HL-60 (cell line): ENCODE results near the gene PPP6R2.
A peak's percentile ranks its signal among the peaks of the same experiment; 100 is the strongest.

Experiments
- DNase-seq, 2 experiments: peaks; one replicate each; pipeline ENCODE4 v3.0.0-alpha.2; 2010 to 2020; ENCODE audit warnings: low read depth in 1 of 2, low spot score in 1 of 2
- H3K27ac ChIP-seq: fragments of 250-450 bp; sonication (Bioruptor Pico); replicated peaks from 2 replicates; pipeline ENCODE4 v1.5.1; 2020; ENCODE audit warnings: mild to moderate bottlenecking, moderate library complexity
- H3K27me3 ChIP-seq: fragments of 250-450 bp; sonication (Bioruptor Pico); 2 replicates; pipeline ENCODE4 v1.5.1; 2021; ENCODE audit warnings: mild to moderate bottlenecking, moderate library complexity; ENCODE audit not compliant: insufficient read depth, poor library complexity, severe bottlenecking
- H3K4me3 ChIP-seq: replicated peaks from 2 replicates; pipeline ENCODE4 v1.5.1; 2011; ENCODE audit warnings: mild to moderate bottlenecking, control low read depth, low read length; ENCODE audit not compliant: insufficient read depth
- CTCF ChIP-seq: IDR thresholded peaks from one replicate; pipeline ENCODE4 v1.5.1; 2011; ENCODE audit warnings: low read length, control low read depth, inconsistent platforms; ENCODE audit not compliant: insufficient read depth
- GABPA ChIP-seq: IDR thresholded peaks from 2 replicates; pipeline ENCODE4 v1.6.1; 2012; ENCODE audit warnings: low read depth
- POLR2AphosphoS5 ChIP-seq: IDR thresholded peaks from 2 replicates; pipeline ENCODE4 v1.6.1; 2012; ENCODE audit warnings: low read depth
- REST ChIP-seq: IDR thresholded peaks from 2 replicates; pipeline ENCODE4 v1.6.1; 2012; ENCODE audit warnings: low read depth; ENCODE audit not compliant: insufficient replicate concordance
- SPI1 ChIP-seq: IDR thresholded peaks from 2 replicates; pipeline ENCODE4 v1.6.1; 2012; ENCODE audit warnings: low read depth, mild to moderate bottlenecking, borderline replicate concordance

Gene PPP6R2

DNA sequence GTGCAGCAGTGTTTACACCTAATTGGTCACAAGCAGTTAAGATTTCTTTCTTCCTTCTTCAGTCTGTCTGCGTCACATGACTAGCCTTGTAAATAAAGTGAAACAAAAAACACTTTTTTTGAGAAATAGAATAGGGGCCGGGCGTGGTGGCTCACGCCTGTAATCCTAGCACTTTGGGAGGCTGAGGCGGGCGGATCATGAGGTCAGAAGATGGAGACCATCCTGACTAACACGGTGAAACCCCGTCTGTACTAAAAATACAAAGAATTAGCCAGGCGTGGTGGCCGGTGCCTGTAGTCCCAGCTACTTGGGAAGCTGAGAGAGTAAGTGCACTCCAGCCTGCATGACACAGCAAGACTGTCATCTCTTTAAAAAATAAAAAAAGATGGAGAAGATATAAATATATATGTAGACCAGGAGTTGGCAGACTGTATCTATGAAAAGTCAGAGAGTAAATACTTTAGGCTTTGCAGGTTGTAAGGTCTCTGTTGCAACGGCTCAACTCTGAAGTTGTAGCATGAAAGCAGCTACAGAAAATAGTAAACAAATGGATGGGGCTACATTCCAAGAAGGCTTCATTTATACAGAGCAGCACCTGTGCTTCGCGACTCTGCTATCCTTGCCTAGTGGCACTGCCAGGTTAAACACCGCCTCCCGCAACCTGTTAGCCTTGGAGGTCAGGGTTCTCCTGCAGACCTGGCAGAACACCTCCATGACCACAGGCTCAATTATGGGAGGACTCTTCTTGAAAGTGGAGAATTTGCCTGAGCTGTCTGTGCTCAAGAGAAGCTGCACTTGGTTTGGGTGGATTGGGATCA lies 55.9 kb downstream of the PPP6R2 start:
- no peak for DNase-seq
- Histone ChIP-seq H3K27me3 (no peaks in the 10 kb centered on the region), H3K27ac (peak overlapping the region; percentile 47), H3K4me3 (no peak overlapping the region)
- TF ChIP-seq REST (no peak), GABPA (no peak), SPI1 (no peak), POLR2AphosphoS5 (no peak), CTCF (no peak)

DNA sequence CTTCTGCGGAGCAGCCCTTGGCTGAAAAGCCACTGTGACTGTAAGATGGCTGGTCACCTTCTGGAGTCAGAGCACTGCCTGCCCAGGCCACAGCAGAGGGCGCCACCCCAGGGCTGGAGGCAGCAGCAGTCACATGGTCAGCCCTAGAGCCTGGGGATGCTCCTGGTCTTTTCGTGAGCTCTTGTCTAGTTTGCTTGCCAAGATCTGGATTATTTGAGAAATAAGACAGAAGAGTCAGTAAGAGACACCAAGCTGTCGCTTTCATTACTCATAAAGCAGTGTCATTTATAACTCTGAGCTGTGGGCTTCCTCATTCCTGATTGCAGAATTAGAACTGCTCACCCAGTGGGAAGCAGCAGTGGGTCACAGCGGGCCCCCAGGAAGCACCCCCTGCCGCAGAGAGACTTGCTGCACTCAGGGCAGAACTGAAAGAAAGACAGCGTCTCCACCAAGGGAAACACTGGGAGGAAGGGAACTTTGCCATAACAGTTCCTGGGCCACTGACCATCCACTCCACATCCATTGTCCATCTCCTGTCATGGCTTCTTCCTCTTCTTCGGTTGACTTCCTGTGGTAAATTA lies 56.7 kb downstream of the PPP6R2 start:
- TF ChIP-seq REST (no peak), SPI1 (peak; percentile 56; the same call in 1 of the 2 replicates), CTCF (peak; percentile 77), GABPA (no peak), POLR2AphosphoS5 (peak; percentile 15; the same call in 1 of the 2 replicates)
- H3K27me3 ChIP-seq: no peaks in the 10 kb centered on the region
- peak; percentile 31 to 52 for DNase-seq
- peak overlapping the region; percentile 47 for H3K27ac ChIP-seq
- H3K4me3 ChIP-seq: no peak overlapping the region

- peak overlapping the region; percentile 2; the same call in 1 of the 2 replicates for H3K27ac ChIP-seq
- TF ChIP-seq SPI1 (no peak), CTCF (no peak), REST (no peak), POLR2AphosphoS5 (no peak), GABPA (no peak)
- no peak for DNase-seq
- no peak overlapping the region for H3K4me3 ChIP-seq
- no peaks in the 10 kb centered on the region for H3K27me3 ChIP-seq
Observed at GRCh38 chr22:50400406-50400805, 57.3 kb downstream of the PPP6R2 start.
